ENCODE data around the gene ZBTB40. TPM values are rescaled to one million over a fixed set of nuclear protein-coding genes. Genes with fewer than 3 reads are reported as not detected.

The ZBTB40 gene
- total and polyA plus RNA-seq, 4 experiments from 2014 or later = 0.81 to 50.6 (median 26.5) TPM

- CTCF ChIA-PET (ENCODE audit: partially characterized antibody) = no interaction called here
- intact Hi-C loops (cut with micrococcal nuclease) = no loop called here
- H3K9me3 ChIP-seq (ENCODE audit: control insufficient read depth in 1 of 2, low read length in 2 of 2) = no peaks in the 10 kb centered on the region
These were observed 41.2 kb upstream of the ZBTB40 start for GRCh38 chr1:22410401-22410800.

DNA sequence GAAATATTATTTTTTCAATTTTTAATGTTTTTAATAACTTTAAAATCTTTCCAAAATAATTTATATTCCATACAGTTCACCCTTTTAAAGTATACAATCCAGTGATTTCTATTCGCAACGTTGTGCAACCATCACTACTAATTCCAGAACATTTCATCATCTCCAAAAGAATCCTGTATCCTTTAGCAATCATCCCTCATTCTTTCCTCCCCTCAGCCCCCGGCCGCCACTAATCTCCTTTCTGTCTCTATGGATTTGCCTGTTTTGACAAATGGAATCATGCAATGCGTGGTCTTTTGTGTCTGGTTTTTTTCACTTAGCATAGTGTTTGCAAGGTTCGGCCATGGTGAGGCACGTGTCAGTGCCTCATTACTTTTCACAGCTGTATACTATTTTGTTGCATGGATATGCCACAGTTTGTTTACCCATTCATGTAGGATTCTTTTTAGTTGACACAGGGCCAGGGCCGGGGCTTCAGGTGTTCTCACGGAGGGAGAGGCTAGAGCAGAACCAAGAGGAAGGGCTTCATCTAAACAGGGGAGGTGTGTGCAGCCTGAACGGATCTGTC is 40.6 kb upstream of the ZBTB40 start:
- H3K27me3 ChIP-seq (ENCODE audit: insufficient read depth, low read length) = no peaks in the 10 kb centered on the region
- intact Hi-C loops (cut with micrococcal nuclease) = no loop called here
- peaks cover 8 to 16% of the 10 kb centered on the region in 2 donors for H3K27me3 Mint-ChIP-seq
- H3K4me1 Mint-ChIP-seq = no peaks in the 10 kb centered on the region
- H3K4me3 Mint-ChIP-seq = no peak overlapping the region
- no peak overlapping the region for H3K4me3 ChIP-seq (ENCODE audit: low read length in 2 of 2)
- ChIA-PET CTCF (ENCODE audit: partially characterized antibody) (no interaction called here), POLR2A (ENCODE audit: partially characterized antibody) (no interaction called here)
- no peak for DNase-seq
- no peak overlapping the region for H3K27ac ChIP-seq (ENCODE audit: low read depth, low read length)
- peaks cover 0 to 2% (median 0%) of the 10 kb centered on the region in 8 donors for H3K9me3 Mint-ChIP-seq
- H3K27ac Mint-ChIP-seq = no peak overlapping the region
- H3K9me3 ChIP-seq (ENCODE audit: control insufficient read depth in 1 of 2, low read length in 2 of 2) = no peaks in the 10 kb centered on the region
- H3K36me3 ChIP-seq (ENCODE audit: insufficient read depth, low read length) = no peaks in the 10 kb centered on the region
- H3K36me3 Mint-ChIP-seq = no peaks in the 10 kb centered on the region
- H3K4me1 ChIP-seq (ENCODE audit: insufficient read depth, low read length) = no peaks in the 10 kb centered on the region

More at GRCh38 chr1:22410401-22410800, 41.2 kb upstream of the ZBTB40 start:
- H3K27ac Mint-ChIP-seq = no peak overlapping the region
- H3K4me3 Mint-ChIP-seq = no peak overlapping the region
- H3K36me3 Mint-ChIP-seq = no peaks in the 10 kb centered on the region
- POLR2A ChIA-PET (ENCODE audit: partially characterized antibody) = no interaction called here
- H3K4me1 Mint-ChIP-seq = no peaks in the 10 kb centered on the region
- Histone ChIP-seq H3K4me3 (ENCODE audit: low read length in 2 of 2) (no peak overlapping the region), H3K36me3 (ENCODE audit: insufficient read depth, low read length) (no peaks in the 10 kb centered on the region), H3K27ac (ENCODE audit: low read depth, low read length) (no peak overlapping the region), H3K27me3 (ENCODE audit: insufficient read depth, low read length) (no peaks in the 10 kb centered on the region), H3K4me1 (ENCODE audit: insufficient read depth, low read length) (no peaks in the 10 kb centered on the region)
- peaks cover 0 to 2% (median 0%) of the 10 kb centered on the region in 8 donors for H3K9me3 Mint-ChIP-seq
- H3K27me3 Mint-ChIP-seq = peaks cover 12 to 13% of the 10 kb centered on the region in 2 donors
- DNase-seq = no peak

GRCh38 chr1:22411589-22411988 is 40.1 kb upstream of the ZBTB40 start:
- Histone ChIP-seq H3K4me1 (ENCODE audit: insufficient read depth, low read length) (no peaks in the 10 kb centered on the region), H3K4me3 (ENCODE audit: low read length in 2 of 2) (no peak overlapping the region), H3K36me3 (ENCODE audit: insufficient read depth, low read length) (no peaks in the 10 kb centered on the region), H3K27me3 (ENCODE audit: insufficient read depth, low read length) (no peaks in the 10 kb centered on the region), H3K27ac (ENCODE audit: low read depth, low read length) (no peak overlapping the region), H3K9me3 (ENCODE audit: control insufficient read depth in 1 of 2, low read length in 2 of 2) (no peaks in the 10 kb centered on the region)
- Mint-ChIP-seq H3K36me3 (no peaks in the 10 kb centered on the region), H3K4me3 (no peak overlapping the region), H3K4me1 (peaks cover 0 to 2% (median under 1%) of the 10 kb centered on the region in 4 donors), H3K27ac (peak overlapping the region in 1 of 7 donors; percentile 23), H3K27me3 (peaks cover 7 to 16% of the 10 kb centered on the region in 2 donors), H3K9me3 (peaks cover 0 to 2% (median 0%) of the 10 kb centered on the region in 8 donors)
- intact Hi-C loops (cut with micrococcal nuclease) = no loop called here
- ChIA-PET POLR2A (ENCODE audit: partially characterized antibody) (no interaction called here), CTCF (ENCODE audit: partially characterized antibody) (no interaction called here)
- no peak for DNase-seq

DNA sequence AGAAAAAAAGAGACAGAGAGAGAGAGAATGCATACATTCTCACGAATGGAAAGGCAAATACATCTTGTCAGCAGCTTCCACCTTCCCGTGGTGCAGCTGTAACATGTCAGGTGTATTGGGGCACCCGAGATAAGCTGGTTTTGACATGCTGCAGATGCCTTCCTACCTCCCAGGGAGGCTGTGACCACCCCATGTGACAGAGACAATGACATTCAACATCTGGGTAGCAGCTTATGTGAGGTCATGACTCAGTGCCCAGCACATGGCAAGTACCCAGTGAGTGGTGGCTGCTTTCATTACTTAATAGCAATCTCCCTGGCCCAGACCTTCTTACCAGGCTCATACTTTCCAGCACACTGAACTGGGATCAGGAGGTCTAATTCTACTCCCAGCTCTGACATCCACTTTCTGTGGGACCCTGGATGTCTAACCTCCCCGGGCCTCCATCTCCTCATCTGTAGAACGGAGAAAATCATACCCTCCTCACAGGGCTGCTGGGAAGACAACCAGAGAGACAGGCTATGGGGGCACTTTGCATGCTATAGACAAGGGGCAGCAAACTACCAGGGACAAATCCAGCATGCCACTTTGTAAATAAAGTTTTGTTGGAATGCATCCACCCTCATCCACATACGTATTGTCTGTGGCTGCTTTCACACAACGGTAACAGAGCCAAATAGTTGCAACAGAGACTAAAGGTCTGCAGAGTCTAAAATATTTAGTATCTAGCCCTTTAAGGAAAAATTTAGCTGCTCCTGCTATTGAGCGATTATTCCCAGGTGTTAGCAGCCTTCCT is 38.5 kb upstream of the ZBTB40 start:
- Mint-ChIP-seq H3K36me3 (no peaks in the 10 kb centered on the region), H3K27ac (no peak overlapping the region), H3K9me3 (peaks cover 0 to 2% (median 0%) of the 10 kb centered on the region in 8 donors), H3K4me1 (peaks cover 0 to 4% (median 2%) of the 10 kb centered on the region in 4 donors), H3K27me3 (peaks cover 8 to 21% of the 10 kb centered on the region in 2 donors), H3K4me3 (no peak overlapping the region)
- Histone ChIP-seq H3K36me3 (ENCODE audit: insufficient read depth, low read length) (no peaks in the 10 kb centered on the region), H3K27ac (ENCODE audit: low read depth, low read length) (no peak overlapping the region), H3K4me3 (ENCODE audit: low read length in 2 of 2) (no peak overlapping the region), H3K27me3 (ENCODE audit: insufficient read depth, low read length) (no peaks in the 10 kb centered on the region), H3K9me3 (ENCODE audit: control insufficient read depth in 1 of 2, low read length in 2 of 2) (no peaks in the 10 kb centered on the region), H3K4me1 (ENCODE audit: insufficient read depth, low read length) (no peaks in the 10 kb centered on the region)
- ChIA-PET POLR2A (ENCODE audit: partially characterized antibody) (interaction anchor here (0.6 kb wide), 1 partner anchor 222 kb away, joined by 3 read pairs; no protein-coding TSS in a partner anchor), CTCF (ENCODE audit: partially characterized antibody) (no interaction called here)
- DNase-seq = no peak
- intact Hi-C loops (cut with micrococcal nuclease) = no loop called here

GRCh38 chr1:22413799-22414198 is 37.9 kb upstream of the ZBTB40 start:
- H3K4me1 ChIP-seq (ENCODE audit: insufficient read depth, low read length) = no peaks in the 10 kb centered on the region
- H3K27ac ChIP-seq (ENCODE audit: low read depth, low read length) = no peak overlapping the region
- no peaks in the 10 kb centered on the region for H3K36me3 ChIP-seq (ENCODE audit: insufficient read depth, low read length)
- CTCF ChIA-PET (ENCODE audit: partially characterized antibody) = interaction anchor here (1.3 kb wide), 1 partner anchor 226 kb away, joined by 3 read pairs; no protein-coding TSS in a partner anchor
- peaks cover 0 to 2% (median 0%) of the 10 kb centered on the region in 8 donors for H3K9me3 Mint-ChIP-seq
- H3K36me3 Mint-ChIP-seq = no peaks in the 10 kb centered on the region
- intact Hi-C loops (cut with micrococcal nuclease) = no loop called here
- POLR2A ChIA-PET (ENCODE audit: partially characterized antibody) = interaction anchor here (0.6 kb wide), 1 partner anchor 221 kb away, joined by 3 read pairs; no protein-coding TSS in a partner anchor
- no peaks in the 10 kb centered on the region for H3K27me3 ChIP-seq (ENCODE audit: insufficient read depth, low read length)
- H3K27me3 Mint-ChIP-seq = peaks cover 14 to 25% of the 10 kb centered on the region in 2 donors
- no peak for DNase-seq
- H3K4me3 ChIP-seq (ENCODE audit: low read length in 2 of 2) = no peak overlapping the region
- H3K9me3 ChIP-seq (ENCODE audit: control insufficient read depth in 1 of 2, low read length in 2 of 2) = no peaks in the 10 kb centered on the region
- H3K4me3 Mint-ChIP-seq = no peak overlapping the region
- no peak overlapping the region for H3K27ac Mint-ChIP-seq
- H3K4me1 Mint-ChIP-seq = peaks cover 0 to 4% (median 2%) of the 10 kb centered on the region in 4 donors

DNA sequence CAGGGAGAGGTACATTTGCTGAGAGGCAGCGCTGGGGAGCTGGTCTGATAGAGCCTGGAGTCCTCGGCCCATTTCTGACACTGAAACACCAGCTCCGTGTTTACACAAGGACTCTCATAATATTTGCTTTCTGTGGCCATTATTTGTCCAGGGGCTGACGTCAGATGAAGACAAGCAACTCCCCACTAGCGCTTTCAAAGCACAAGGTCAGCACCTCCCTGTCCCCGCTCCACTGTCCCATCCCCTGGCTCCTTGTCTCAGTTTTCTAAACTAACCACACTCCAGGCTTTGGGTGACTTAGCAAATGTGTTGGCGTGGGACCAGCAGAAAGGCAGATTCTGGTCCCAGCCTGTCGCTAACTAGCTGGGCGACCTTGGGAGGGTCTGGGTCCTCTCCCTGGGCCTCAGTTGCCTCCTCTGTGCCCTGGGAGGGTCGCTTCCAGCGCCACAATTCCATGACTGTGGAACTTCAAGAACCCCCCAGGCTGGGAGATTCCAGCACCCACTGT is 37.4 kb upstream of the ZBTB40 start:
- no peak overlapping the region for H3K4me3 Mint-ChIP-seq
- peaks cover 19 to 30% of the 10 kb centered on the region in 2 donors for H3K27me3 Mint-ChIP-seq
- H3K9me3 Mint-ChIP-seq = peaks cover 0 to 2% (median 0%) of the 10 kb centered on the region in 8 donors
- Histone ChIP-seq H3K4me1 (ENCODE audit: insufficient read depth, low read length) (no peaks in the 10 kb centered on the region), H3K4me3 (ENCODE audit: low read length in 2 of 2) (no peak overlapping the region), H3K27me3 (ENCODE audit: insufficient read depth, low read length) (peaks cover 3% of the 10 kb centered on the region), H3K36me3 (ENCODE audit: insufficient read depth, low read length) (no peaks in the 10 kb centered on the region), H3K27ac (ENCODE audit: low read depth, low read length) (no peak overlapping the region), H3K9me3 (ENCODE audit: control insufficient read depth in 1 of 2, low read length in 2 of 2) (no peaks in the 10 kb centered on the region)
- intact Hi-C loops (cut with micrococcal nuclease) = no loop called here
- ChIA-PET POLR2A (ENCODE audit: partially characterized antibody) (interaction anchor here (0.6 kb wide), 1 partner anchor 220 kb away, joined by 3 read pairs; no protein-coding TSS in a partner anchor), CTCF (ENCODE audit: partially characterized antibody) (interaction anchor here (1.3 kb wide), 1 partner anchor 225 kb away, joined by 3 read pairs; no protein-coding TSS in a partner anchor)
- DNase-seq = no peak
- no peak overlapping the region for H3K27ac Mint-ChIP-seq
- no peaks in the 10 kb centered on the region for H3K36me3 Mint-ChIP-seq
- peaks cover 0 to 5% (median 2%) of the 10 kb centered on the region in 4 donors for H3K4me1 Mint-ChIP-seq

DNA sequence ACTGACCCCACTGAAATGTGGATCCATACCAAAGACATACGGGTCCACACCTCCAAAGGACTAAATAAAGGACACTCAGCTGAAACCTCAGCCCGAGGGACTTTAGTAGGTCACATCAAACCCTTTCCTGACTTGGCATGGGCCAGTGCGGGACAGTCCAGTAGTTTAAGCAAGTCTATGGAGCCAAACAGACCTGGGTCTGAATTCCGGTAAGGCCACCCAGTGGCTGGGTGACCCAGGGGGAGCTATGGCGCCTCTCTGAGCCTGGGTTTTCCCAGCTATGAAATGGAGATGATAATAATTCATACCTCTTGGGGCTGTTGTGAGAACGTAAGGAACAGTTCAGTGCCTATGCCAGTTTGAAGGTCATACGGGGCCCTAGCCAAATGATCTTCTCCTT is 36.2 kb upstream of the ZBTB40 start:
- DNase-seq = no peak
- Histone ChIP-seq H3K4me1 (ENCODE audit: insufficient read depth, low read length) (no peaks in the 10 kb centered on the region), H3K36me3 (ENCODE audit: insufficient read depth, low read length) (no peaks in the 10 kb centered on the region), H3K27me3 (ENCODE audit: insufficient read depth, low read length) (peaks cover 4% of the 10 kb centered on the region), H3K9me3 (ENCODE audit: control insufficient read depth in 1 of 2, low read length in 2 of 2) (no peaks in the 10 kb centered on the region), H3K27ac (ENCODE audit: low read depth, low read length) (no peak overlapping the region), H3K4me3 (ENCODE audit: low read length in 2 of 2) (no peak overlapping the region)
- Mint-ChIP-seq H3K4me1 (peaks cover 0 to 5% (median 2%) of the 10 kb centered on the region in 4 donors), H3K4me3 (no peak overlapping the region), H3K9me3 (peaks cover 0 to 2% (median 0%) of the 10 kb centered on the region in 8 donors), H3K36me3 (no peaks in the 10 kb centered on the region), H3K27me3 (peaks cover 28 to 39% of the 10 kb centered on the region in 2 donors), H3K27ac (no peak overlapping the region)
- ChIA-PET POLR2A (ENCODE audit: partially characterized antibody) (no interaction called here), CTCF (ENCODE audit: partially characterized antibody) (interaction anchor here (0.8 kb wide), 1 partner anchor 274 kb away, joined by 3 read pairs; no protein-coding TSS in a partner anchor)
- intact Hi-C loops (cut with micrococcal nuclease) = loop anchor here (5.0 kb wide), 1 partner anchor 308 kb away; no protein-coding TSS in a partner anchor

Measured in CD4-positive, alpha-beta memory T cell (primary cell).